LNCaP clone FGC (cell line): ENCODE measurements around the gene COL23A1.
A peak's percentile ranks its signal among the peaks of the same experiment; 100 is the strongest.

Experiments used
- DNase-seq: peaks from one replicate; pipeline ENCODE4 v3.0.0-alpha.2; 2011; ENCODE audit warnings: low read depth
- H3K4me3 ChIP-seq: 2 replicates; pipeline ENCODE4 v1.5.1; 2011; ENCODE audit warnings: mild to moderate bottlenecking, low read depth, low read length, control low read depth
- TF ChIP-seq, protein P1 (sequence below): IDR thresholded peaks from 2 replicates; pipeline ENCODE4 v1.5.1; 2012; ENCODE audit warnings: mild to moderate bottlenecking; ENCODE audit not compliant: control insufficient read depth, insufficient read depth; ENCODE audit errors: extremely low read depth

The COL23A1 gene

DNA sequence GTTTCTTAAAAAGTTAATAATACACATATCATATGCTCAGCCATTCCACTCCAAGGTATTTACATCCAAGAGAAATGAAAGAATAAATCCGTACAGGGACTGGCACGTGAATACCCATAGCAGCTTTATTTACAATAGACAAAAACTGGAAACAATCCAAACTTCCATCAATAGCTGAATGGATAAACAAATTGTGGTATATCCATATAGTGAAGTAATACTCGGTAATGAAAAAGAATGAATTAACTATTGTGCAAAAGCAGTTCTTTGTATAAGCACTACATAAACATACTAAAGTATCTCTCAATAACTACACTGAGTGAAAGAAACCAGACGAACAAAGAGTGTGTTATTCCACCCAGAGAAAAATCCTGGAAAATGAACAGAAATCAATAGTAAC lies 17.6 kb downstream of the COL23A1 start:
- no peak for DNase-seq
- TF ChIP-seq, protein P1, sequence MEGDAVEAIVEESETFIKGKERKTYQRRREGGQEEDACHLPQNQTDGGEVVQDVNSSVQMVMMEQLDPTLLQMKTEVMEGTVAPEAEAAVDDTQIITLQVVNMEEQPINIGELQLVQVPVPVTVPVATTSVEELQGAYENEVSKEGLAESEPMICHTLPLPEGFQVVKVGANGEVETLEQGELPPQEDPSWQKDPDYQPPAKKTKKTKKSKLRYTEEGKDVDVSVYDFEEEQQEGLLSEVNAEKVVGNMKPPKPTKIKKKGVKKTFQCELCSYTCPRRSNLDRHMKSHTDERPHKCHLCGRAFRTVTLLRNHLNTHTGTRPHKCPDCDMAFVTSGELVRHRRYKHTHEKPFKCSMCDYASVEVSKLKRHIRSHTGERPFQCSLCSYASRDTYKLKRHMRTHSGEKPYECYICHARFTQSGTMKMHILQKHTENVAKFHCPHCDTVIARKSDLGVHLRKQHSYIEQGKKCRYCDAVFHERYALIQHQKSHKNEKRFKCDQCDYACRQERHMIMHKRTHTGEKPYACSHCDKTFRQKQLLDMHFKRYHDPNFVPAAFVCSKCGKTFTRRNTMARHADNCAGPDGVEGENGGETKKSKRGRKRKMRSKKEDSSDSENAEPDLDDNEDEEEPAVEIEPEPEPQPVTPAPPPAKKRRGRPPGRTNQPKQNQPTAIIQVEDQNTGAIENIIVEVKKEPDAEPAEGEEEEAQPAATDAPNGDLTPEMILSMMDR = no peak
- no peak overlapping the region for H3K4me3 ChIP-seq

DNA sequence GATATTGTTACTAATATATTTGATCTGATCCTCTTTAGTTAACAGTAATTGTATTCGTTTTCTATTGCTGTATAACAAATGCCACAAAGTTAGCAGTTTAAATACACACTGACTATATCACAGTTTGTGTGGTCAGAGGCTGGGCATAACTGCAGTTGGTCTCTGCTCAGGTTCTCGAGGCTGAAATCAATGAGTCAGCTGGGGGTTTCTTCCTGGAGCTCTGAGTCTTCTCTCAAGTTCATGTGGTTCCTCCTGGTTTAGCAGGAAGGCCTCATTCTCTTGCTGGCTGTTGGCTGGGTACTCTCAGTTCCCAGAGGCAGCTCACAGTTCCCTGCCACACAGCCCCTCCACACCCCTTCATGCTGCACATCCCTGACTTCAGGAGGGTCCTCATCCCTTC lies 20.7 kb downstream of the COL23A1 start:
- DNase-seq = no peak
- H3K4me3 ChIP-seq = no peak overlapping the region
- TF ChIP-seq, protein P1 = no peak

DNA sequence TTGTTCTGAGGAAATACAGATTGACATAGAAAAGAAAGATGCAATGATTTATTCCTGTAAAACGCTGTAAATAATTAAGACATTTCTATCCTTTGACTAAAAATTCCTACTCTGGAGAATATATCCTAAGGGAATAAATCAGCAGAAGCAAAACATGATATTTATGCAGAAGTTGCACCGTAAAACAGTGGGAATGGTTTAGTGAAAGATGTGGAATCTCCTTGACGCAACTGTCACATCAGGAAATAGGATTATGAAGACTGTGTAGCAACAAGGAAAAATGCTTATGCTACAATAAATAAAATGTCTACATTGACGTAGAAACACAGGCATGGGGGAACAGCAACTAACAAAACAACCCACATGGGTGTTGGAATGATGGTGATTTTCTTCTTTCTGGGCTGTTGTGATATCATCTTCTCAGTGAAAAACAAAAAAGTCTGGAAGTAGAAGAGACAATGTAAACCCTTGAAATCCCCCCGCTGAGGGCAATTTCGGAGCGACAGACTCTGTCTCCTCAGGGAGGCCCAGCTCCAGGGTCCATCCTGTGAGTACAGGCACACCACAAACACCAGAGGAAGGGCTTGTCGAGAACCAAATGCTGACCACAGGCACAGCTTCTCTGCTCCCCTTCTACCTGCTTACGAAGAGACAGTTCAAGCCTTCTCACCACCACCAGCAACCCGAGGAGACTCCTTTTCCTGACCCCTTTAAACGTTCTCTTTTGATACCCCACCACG lies 25.2 kb downstream of the COL23A1 start:
- TF ChIP-seq, protein P1 = no peak
- no peak for DNase-seq
- H3K4me3 ChIP-seq = no peak overlapping the region

DNA sequence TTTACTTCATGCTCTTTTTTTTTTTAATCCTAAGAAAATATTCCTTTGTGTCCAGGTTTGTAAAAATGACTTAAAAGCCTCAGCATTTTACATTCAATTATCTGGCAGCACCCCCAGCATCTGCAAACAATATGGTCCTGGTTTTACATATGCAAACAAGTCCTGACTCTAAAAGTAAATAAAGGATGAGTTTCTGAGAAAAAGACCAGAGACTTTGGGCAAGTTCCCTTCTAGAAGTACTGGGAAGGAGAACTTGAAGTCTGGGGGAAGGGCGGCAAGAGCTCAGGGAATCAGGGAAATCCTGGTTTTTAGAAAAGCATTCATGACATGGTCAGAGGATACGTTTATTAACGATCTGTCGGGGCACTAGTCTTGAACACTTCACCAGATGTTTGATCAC lies 25.8 kb downstream of the COL23A1 start:
- TF ChIP-seq, protein P1 = no peak
- DNase-seq = peak; percentile 27
- H3K4me3 ChIP-seq = no peak overlapping the region

DNA sequence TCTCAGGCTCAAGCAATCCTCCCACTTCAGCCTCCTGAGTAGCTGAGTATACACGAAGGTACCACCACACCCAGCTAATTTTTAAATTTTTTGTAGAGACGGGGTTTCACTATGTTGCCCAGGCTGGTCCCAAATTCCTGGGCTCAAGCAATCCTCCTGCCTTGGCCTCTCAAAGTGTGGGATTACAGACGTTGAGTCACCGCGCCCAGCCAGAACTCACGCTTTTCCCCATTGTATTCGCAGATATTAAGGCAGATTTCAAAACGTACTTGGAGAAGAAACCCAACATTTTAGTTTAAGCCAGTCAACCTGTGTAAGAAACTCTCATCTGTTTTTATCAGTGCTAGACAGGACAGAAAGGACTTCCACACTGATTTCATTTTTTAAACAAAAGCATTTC lies 26.6 kb downstream of the COL23A1 start:
- TF ChIP-seq, protein P1 = no peak
- DNase-seq = no peak
- no peak overlapping the region for H3K4me3 ChIP-seq

DNA sequence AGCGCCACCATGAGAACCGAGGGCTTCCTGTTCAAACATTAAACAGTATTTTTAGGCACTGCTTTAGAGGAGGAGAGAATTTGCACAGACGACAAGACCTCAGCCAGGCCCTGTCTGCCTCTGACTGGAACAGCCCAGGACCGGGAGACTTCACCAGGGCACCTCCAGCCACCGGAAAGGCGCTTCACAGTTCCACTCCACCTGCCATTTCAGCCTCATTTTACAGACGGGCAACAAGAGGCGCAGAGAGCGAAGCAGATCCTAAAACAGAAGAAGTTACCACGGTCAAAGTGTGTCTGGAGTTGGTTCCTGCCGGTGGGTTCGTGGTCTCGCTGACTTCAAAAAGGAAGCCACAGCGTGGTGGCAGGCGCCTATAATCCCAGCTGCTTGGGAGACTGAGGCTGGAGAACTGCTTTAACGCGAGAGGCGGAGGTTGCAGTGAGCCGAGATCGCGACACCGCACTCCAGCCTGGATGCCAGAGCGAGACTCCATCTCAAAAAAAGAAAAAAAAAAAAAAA lies 28.4 kb downstream of the COL23A1 start:
- no peak overlapping the region for H3K4me3 ChIP-seq
- no peak for DNase-seq
- TF ChIP-seq, protein P1 = no peak

DNA sequence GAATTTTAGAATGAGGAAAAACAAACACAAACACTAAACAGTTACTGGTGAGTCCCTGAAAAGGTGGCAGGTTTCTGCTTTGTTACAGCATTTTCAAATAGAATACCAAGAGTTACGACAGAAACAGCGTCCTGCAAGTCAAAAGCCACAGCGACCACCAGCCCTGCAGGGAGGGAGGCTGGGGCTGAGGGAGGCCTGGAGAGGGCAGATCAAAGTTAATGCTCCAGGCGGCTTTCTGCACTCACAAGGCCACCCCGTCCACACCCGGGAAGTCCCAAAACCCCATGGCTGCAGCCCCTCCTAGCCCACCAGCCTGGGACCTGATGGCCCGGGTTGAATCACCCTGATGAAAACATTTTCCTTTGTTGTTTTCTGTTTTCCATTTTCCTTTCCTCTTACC lies 29.3 kb downstream of the COL23A1 start:
- no peak overlapping the region for H3K4me3 ChIP-seq
- TF ChIP-seq, protein P1 = no peak
- no peak for DNase-seq
